Panc1 (cell line): ENCODE results near the gene LTA4H. TPM values are rescaled to one million over a fixed set of nuclear protein-coding genes. Genes with fewer than 3 reads are reported as not detected.

Source experiments
- ATAC-seq: fragments of 200-7000 bp; cut with Tn5 transposase; 2 replicates; pipeline ENCODE4 v1.9.1; 2020; ENCODE audit warnings: mild to moderate bottlenecking, moderate library complexity
- BruUV-seq: library from RNA; stranded (reverse); fragments of 400-500 nt; replicated peaks from 2 replicates; lab custom pipeline; 2021; lab: Mats Ljungman, UMichigan
- CTCF ChIA-PET: fragments of 300-600 bp; sonication (Branson Sonifier 250); formaldehyde crosslinking; loops from one replicate; lab custom pipeline; 2022; ENCODE audit warnings: antibody characterized with exemption; lab: Charles Lee
- POLR2A ChIA-PET: fragments of 300-600 bp; sonication (Branson Sonifier 250); formaldehyde crosslinking; loops from one replicate; lab custom pipeline; 2022; ENCODE audit warnings: antibody characterized with exemption; lab: Charles Lee
- DNase-seq: peaks from one replicate; pipeline ENCODE4 v3.0.0-alpha.2; 2010; ENCODE audit warnings: low read depth, low spot score
- H3K27ac ChIP-seq: 2 replicates; pipeline ENCODE4 v1.5.1; 2011; ENCODE audit warnings: mild to moderate bottlenecking, low read length, inconsistent platforms
- H3K27me3 ChIP-seq: fragments of 200-500 bp; sonication (Bioruptor generic); 2 replicates; pipeline ENCODE4 v1.6.0; 2014; ENCODE audit warnings: low read length, inconsistent platforms; ENCODE audit not compliant: control insufficient read depth, insufficient read depth
- H3K36me3 ChIP-seq: fragments of 200-500 bp; sonication (Bioruptor generic); 2 replicates; pipeline ENCODE4 v1.5.1; 2014; ENCODE audit warnings: inconsistent platforms, mild to moderate bottlenecking, low read length, moderate library complexity; ENCODE audit not compliant: control insufficient read depth, insufficient read depth
- H3K4me1 ChIP-seq: 2 replicates; pipeline ENCODE4 v1.5.1; 2011; ENCODE audit warnings: inconsistent platforms, mild to moderate bottlenecking, low read length, moderate library complexity; ENCODE audit not compliant: control insufficient read depth, insufficient read depth
- H3K4me3 ChIP-seq, 2 experiments: 2 replicates each; pipeline ENCODE4 v1.5.1; 2011 to 2012; ENCODE audit warnings: low read depth in 2 of 2, low read length in 2 of 2, mild to moderate bottlenecking in 2 of 2, inconsistent platforms in 1 of 2, moderate library complexity in 1 of 2
- H3K9me3 ChIP-seq: fragments of 200-500 bp; sonication (Bioruptor generic); 2 replicates; pipeline ENCODE4 v1.5.1; 2014; ENCODE audit warnings: low read depth, mild to moderate bottlenecking, inconsistent platforms, low read length, moderate library complexity; ENCODE audit not compliant: control insufficient read depth, insufficient read depth
- CTCF ChIP-seq: fragments of 450-650 bp; IDR thresholded peaks from 2 replicates; pipeline ENCODE4 v1.5.1; 2017; ENCODE audit warnings: mild to moderate bottlenecking
- POLR2AphosphoS5 ChIP-seq: IDR thresholded peaks from 2 replicates; pipeline ENCODE4 v1.6.1; 2012; ENCODE audit warnings: mild to moderate bottlenecking, low read depth, low read length, moderate library complexity
- REST ChIP-seq, 2 experiments: IDR thresholded peaks; 2 replicates each; pipeline ENCODE4 v1.6.1; 2011 to 2012; ENCODE audit warnings: low read depth in 2 of 2, control low read depth in 1 of 2, low read length in 1 of 2, mild to moderate bottlenecking in 1 of 2, moderate library complexity in 1 of 2; ENCODE audit not compliant: insufficient read depth in 1 of 2
- SIN3A ChIP-seq: IDR thresholded peaks from 2 replicates; pipeline ENCODE4 v1.6.1; 2012; ENCODE audit warnings: low read depth, mild to moderate bottlenecking, low read length, moderate library complexity, borderline replicate concordance; ENCODE audit not compliant: insufficient read depth
- TCF7L2 ChIP-seq: IDR thresholded peaks from 2 replicates; pipeline ENCODE4 v1.6.1; 2011; ENCODE audit warnings: mild to moderate bottlenecking, low read depth, low read length, inconsistent platforms
- in situ Hi-C: cut with HindIII; loops from 2 replicates; pipeline ENCODE4 v1.10.0; 2016; ENCODE audit warnings: low sequenced_read_pairs, low pct_unique_long_range_greater_than_20kb
- intact Hi-C: fragments of 100-400 bp; cut with micrococcal nuclease; formaldehyde crosslinking; loops from one replicate; pipeline ENCODE4 v1.10.0; 2022; ENCODE audit not compliant: unreplicated experiment
- total RNA-seq: library from RNA; stranded (reverse); gene quantifications from one replicate; pipeline ENCODE4 v1.2.1, GENCODE V29; 2021; ENCODE audit not compliant: unreplicated experiment

Gene LTA4H
- total RNA-seq, 1 experiment from 2014 or later: 59.6 TPM

GRCh38 chr12:96060041-96060440 lies 24.7 kb upstream of the LTA4H start:
- no peaks in the 10 kb centered on the region for H3K4me1 ChIP-seq
- ChIA-PET CTCF (interaction anchor here (1.4 kb wide), 1 partner anchor 155 kb away, joined by 4 read pairs; no protein-coding TSS in a partner anchor), POLR2A (interaction anchor here (0.9 kb wide), 1 partner anchor 152 kb away, joined by 3 read pairs; no protein-coding TSS in a partner anchor)
- no peak overlapping the region for H3K27ac ChIP-seq
- ATAC-seq (no peak), DNase-seq (no peak)
- no peaks in the 10 kb centered on the region for H3K36me3 ChIP-seq
- in situ Hi-C loops: no loop called here
- TF ChIP-seq CTCF (no peak), SIN3A (no peak), REST (IDR thresholded peaks at IDR 0.05; ENCODE audit: insufficient read depth in 1 of 2, low read depth in 2 of 2, low read length in 1 of 2) (no peak), POLR2AphosphoS5 (no peak), TCF7L2 (no peak)
- H3K4me3 ChIP-seq: no peak overlapping the region
- BruUV-seq: no TSS peak
- H3K9me3 ChIP-seq: no peaks in the 10 kb centered on the region
- no peaks in the 10 kb centered on the region for H3K27me3 ChIP-seq
- intact Hi-C loops: no loop called here

- in situ Hi-C loops (no loop called here), intact Hi-C loops (no loop called here)
- DNase-seq: no peak
- no peaks in the 10 kb centered on the region for H3K36me3 ChIP-seq
- no peaks in the 10 kb centered on the region for H3K9me3 ChIP-seq
- H3K4me3 ChIP-seq: no peak overlapping the region
- no peaks in the 10 kb centered on the region for H3K27me3 ChIP-seq
- ATAC-seq: no peak
- no peaks in the 10 kb centered on the region for H3K4me1 ChIP-seq
- TF ChIP-seq CTCF (no peak), TCF7L2 (no peak), POLR2AphosphoS5 (no peak), SIN3A (no peak), REST (IDR thresholded peaks at IDR 0.05; ENCODE audit: insufficient read depth in 1 of 2, low read depth in 2 of 2, low read length in 1 of 2) (no peak)
- no TSS peak for BruUV-seq
- ChIA-PET POLR2A (interaction anchor here (0.6 to 0.7 kb wide), 2 partner anchors 257 to 483 kb away, joined by 3 to 5 read pairs; no protein-coding TSS in a partner anchor), CTCF (interaction anchor here (0.9 kb wide), 1 partner anchor 457 kb away, joined by 4 read pairs; no protein-coding TSS in a partner anchor)
- no peak overlapping the region for H3K27ac ChIP-seq
Measured at GRCh38 chr12:96057986-96058553, 22.7 kb upstream of the LTA4H start.
